ENCODE measurements around the gene DNAAF8.

- no peak for TF ChIP-seq CTCF (IDR thresholded peaks at IDR 0.05)
- no peak for TF ChIP-seq POLR2AphosphoS5 (IDR thresholded peaks at IDR 0.05)
These were observed 33.7 kb downstream of the DNAAF8 start for GRCh38 chr16:4767872-4768548.
